Heart right ventricle (tissue), 16 donors: Measurements from ENCODE around the gene MAN1C1. TPM values are rescaled to one million over a fixed set of nuclear protein-coding genes. Genes with fewer than 3 reads are reported as not detected.
"Not testable (repeated sequence)": the region's sequence is repeated elsewhere in the genome, so short reads cannot be mapped to it uniquely, and the experiment has no call there.

Experiments used
- ATAC-seq, 8 donors: fragments of 200-7000 bp; cut with Tn5 transposase; one replicate each; pipeline ENCODE4 v1.9.1; 2020; ENCODE audit warnings: mild to moderate bottlenecking in 8 of 8, moderate library complexity in 8 of 8, moderate number of reproducible peaks in 1 of 8
- DNase-seq, 2 donors: peaks; one replicate each; pipeline ENCODE4 v3.0.0-alpha.2; 2020
- H3K27ac ChIP-seq, 10 donors: fragments of 200-600 bp; sonication (generic) in 2 of 10; one replicate each; pipeline versions ENCODE4 v1.5.0 to v1.8.0; 2020 to 2022; ENCODE audit warnings: mild to moderate bottlenecking in 3 of 10
- H3K27me3 ChIP-seq, 7 donors: fragments of 200-600 bp; one replicate each; pipeline ENCODE4 v1.8.0; 2021 to 2022; ENCODE audit warnings: mild to moderate bottlenecking in 2 of 7
- H3K36me3 ChIP-seq, 9 donors: fragments of 200-600 bp; sonication (generic) in 1 of 9; one replicate each; pipeline versions ENCODE4 v1.5.0 to v1.8.0; 2020 to 2022; ENCODE audit warnings: mild to moderate bottlenecking in 2 of 9
- H3K4me1 ChIP-seq, 9 donors: fragments of 200-600 bp; sonication (generic) in 1 of 9; one replicate each; pipeline versions ENCODE4 v1.5.0 to v1.8.0; 2020 to 2022; ENCODE audit warnings: mild to moderate bottlenecking in 4 of 9
- H3K4me3 ChIP-seq, 10 donors: fragments of 200-600 bp; sonication (generic) in 2 of 10; one replicate each; pipeline versions ENCODE4 v1.5.0 to v1.8.0; 2020 to 2022; ENCODE audit warnings: mild to moderate bottlenecking in 7 of 10, moderate library complexity in 2 of 10
- H3K9me3 ChIP-seq, 11 donors: fragments of 200-600 bp in 10 of 11; sonication (generic) in 2 of 11; one replicate each; pipeline versions ENCODE4 v1.5.0 to v1.8.0; 2013 to 2022; ENCODE audit warnings: mild to moderate bottlenecking in 2 of 11, control low read depth in 1 of 11, moderate library complexity in 1 of 11
- CTCF ChIP-seq, 9 donors: fragments of 200-600 bp; sonication (generic) in 2 of 9; IDR thresholded peaks; one replicate each; pipeline versions ENCODE4 v1.5.0 to v1.8.0; 2021 to 2022; ENCODE audit warnings: antibody characterized with exemption in 9 of 9, mild to moderate bottlenecking in 5 of 9, moderate library complexity in 1 of 9
- WGBS, 2 donors: extraction: QIAGEN DNeasy Blood & Tissue Kit; methylation state at CpG; one replicate each; pipeline ENCODE4 v1.1.7; 2013; ENCODE audit warnings: inconsistent platforms in 1 of 2; 5-methylcytosine and 5-hydroxymethylcytosine counted together
- intact Hi-C, 10 donors: fragments of 100-400 bp; cut with DNase I; formaldehyde crosslinking; loops; one replicate each; pipeline versions ENCODE4 v1.11.1 to v1.14.2; 2022
- polyA plus RNA-seq, 2 donors: library from polyadenylated mRNA; stranded (reverse); fragments of 200-250 nt; gene quantifications; one replicate each; pipeline ENCODE4 v1.2.3, GENCODE V29; 2013
- total RNA-seq, 10 donors: library from RNA; stranded (reverse); fragmentation: NEBNext Ultra II Directional in 3 of 10; extraction: Animal tissue kit (Norgen Biotek cat#: 25700) in 3 of 10; gene quantifications; one replicate each; pipeline versions ENCODE4 v1.2.1 to v1.2.4, GENCODE V29; 2021 to 2023
- donor health status: Arrhythmogenic right ventricular cardiomyopathy.
- donor health status: ischemic (EF 13 %, LVEDD 7.1; RV severe dilation, severe dysfunction).
- donor health status: healthy with polysubstance abuse.
- donor health status: DM: no; HTN: yes; CAD: no.
- donor health status: DM: no; HTN: no; CAD: no.
- donor health status: ischemic (EF 25% LVEDD 6.9; RV normal size, moderate dysfunction).
- donor health status: ischemic (EF 25% LVEDD 5.7; RV mildly dilated, moderate dysfunction).
- donor health status: healthy.
- donor health status: DM: yes; HTN: yes; CAD: no.
- donor health status: Ischemic cardiomyopathy.
- donor health status: ischemic (EF 35%, LVEDD 5.7; RV mildly dilated, moderate dysfunction).
- donor health status: nonischemic (EF 11% LVEDD 7.7; RV severe dilation, severe dysfunction).
- donor health status: DM: yes; HTN: yes; CAD: no.
- donor health status: PGD.
- donor health status: ischemic (EF 29% LVEDD 5.4; RV normal size, mild dysfunction).
- donor health status: nonischemic (EF 23%, LVEDD 6.1; RV moderate dilation, normal function).

The MAN1C1 gene
- total and polyA plus RNA-seq, 12 donors: 9.7 to 23.4 (median 13.4) TPM

GRCh38 chr1:25629836-25630235, 13.2 kb downstream of the MAN1C1 start:
- WGBS, 2 donors: 89 to 92% methylated on average over 4 of the region's 4 CpGs
- Histone ChIP-seq H3K27me3 (no peaks in the 10 kb centered on the region), H3K9me3 (peaks cover 0 to 4% (median 0%) of the 10 kb centered on the region in 11 donors), H3K4me3 (no peak overlapping the region), H3K4me1 (peaks cover 2 to 43% (median 23%) of the 10 kb centered on the region in 9 donors), H3K27ac (no peak overlapping the region), H3K36me3 (no peaks in the 10 kb centered on the region)
- intact Hi-C loops: loop anchor here in 3 of 10 donors (10.0 kb wide), 2 partner anchors 45 to 55 kb away; no protein-coding TSS in a partner anchor
- no peak for DNase-seq
- no peak for ATAC-seq
- TF ChIP-seq CTCF (IDR thresholded peaks at IDR 0.05): no peak

- peaks cover 0 to 11% (median 0%) of the 10 kb centered on the region in 9 donors for H3K36me3 ChIP-seq
- peaks cover 2 to 43% (median 23%) of the 10 kb centered on the region in 9 donors for H3K4me1 ChIP-seq
- ATAC-seq: peak in 7 of 8 donors; percentile 55 to 79 (median 71)
- WGBS, 2 donors: 38 to 46% methylated on average over 11 of the region's 11 CpGs
- peak overlapping the region in 8 of 10 donors; percentile 12 to 50 (median 42) for H3K4me3 ChIP-seq
- intact Hi-C loops: no loop called here
- H3K27ac ChIP-seq: peak overlapping the region in 7 of 10 donors; percentile 31 to 59 (median 50)
- no peaks in the 10 kb centered on the region for H3K27me3 ChIP-seq
- DNase-seq: no peak
- H3K9me3 ChIP-seq: peaks cover 0 to 15% (median 3%) of the 10 kb centered on the region in 11 donors
- no peak for TF ChIP-seq CTCF (IDR thresholded peaks at IDR 0.05)
Measured at GRCh38 chr1:25631750-25632485, 15.3 kb downstream of the MAN1C1 start.

- WGBS, 2 donors: 91 to 97% methylated on average over 2 of the region's 2 CpGs
- DNase-seq (no peak), ATAC-seq (no peak)
- Histone ChIP-seq H3K27me3 (no peaks in the 10 kb centered on the region), H3K4me1 (peaks cover 2 to 43% (median 23%) of the 10 kb centered on the region in 9 donors), H3K36me3 (peaks cover 0 to 13% (median 0%) of the 10 kb centered on the region in 9 donors), H3K9me3 (peaks cover 0 to 32% (median 4%) of the 10 kb centered on the region in 11 donors), H3K27ac (no peak overlapping the region), H3K4me3 (no peak overlapping the region)
- TF ChIP-seq CTCF (IDR thresholded peaks at IDR 0.05): no peak
- intact Hi-C loops: no loop called here
Measured at GRCh38 chr1:25634066-25634465, 17.5 kb downstream of the MAN1C1 start.

- Histone ChIP-seq H3K9me3 (peaks cover 0 to 36% (median 6%) of the 10 kb centered on the region in 11 donors), H3K36me3 (peaks cover 0 to 13% (median 0%) of the 10 kb centered on the region in 9 donors), H3K27me3 (no peaks in the 10 kb centered on the region), H3K4me3 (no peak overlapping the region), H3K27ac (no peak overlapping the region), H3K4me1 (peaks cover 2 to 43% (median 23%) of the 10 kb centered on the region in 9 donors)
- 95 to 96% methylated on average over 2 of the region's 2 CpGs for WGBS, 2 donors
- no peak for TF ChIP-seq CTCF (IDR thresholded peaks at IDR 0.05)
- ATAC-seq (no peak), DNase-seq (no peak)
- intact Hi-C loops: no loop called here
Measured at GRCh38 chr1:25634896-25635295, 18.3 kb downstream of the MAN1C1 start.

GRCh38 chr1:25636141-25636540, 19.6 kb downstream of the MAN1C1 start:
- H3K9me3 ChIP-seq: peaks cover 0 to 36% (median 6%) of the 10 kb centered on the region in 11 donors
- 91% methylated on average over 7 of the region's 7 CpGs for WGBS, 2 donors
- DNase-seq, H3K4me3 ChIP-seq, ATAC-seq, H3K27ac ChIP-seq, H3K27me3 ChIP-seq, intact Hi-C loops: not testable (repeated sequence)
- peaks cover 0 to 13% (median 0%) of the 10 kb centered on the region in 9 donors for H3K36me3 ChIP-seq
- peaks cover 0 to 46% (median 23%) of the 10 kb centered on the region in 9 donors for H3K4me1 ChIP-seq
